Measurements from ENCODE around the gene BLCAP.
"Not testable (repeated sequence)": the region's sequence is repeated elsewhere in the genome, so short reads cannot be mapped to it uniquely, and the experiment has no call there.

Gene BLCAP, protein sequence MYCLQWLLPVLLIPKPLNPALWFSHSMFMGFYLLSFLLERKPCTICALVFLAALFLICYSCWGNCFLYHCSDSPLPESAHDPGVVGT

DNA sequence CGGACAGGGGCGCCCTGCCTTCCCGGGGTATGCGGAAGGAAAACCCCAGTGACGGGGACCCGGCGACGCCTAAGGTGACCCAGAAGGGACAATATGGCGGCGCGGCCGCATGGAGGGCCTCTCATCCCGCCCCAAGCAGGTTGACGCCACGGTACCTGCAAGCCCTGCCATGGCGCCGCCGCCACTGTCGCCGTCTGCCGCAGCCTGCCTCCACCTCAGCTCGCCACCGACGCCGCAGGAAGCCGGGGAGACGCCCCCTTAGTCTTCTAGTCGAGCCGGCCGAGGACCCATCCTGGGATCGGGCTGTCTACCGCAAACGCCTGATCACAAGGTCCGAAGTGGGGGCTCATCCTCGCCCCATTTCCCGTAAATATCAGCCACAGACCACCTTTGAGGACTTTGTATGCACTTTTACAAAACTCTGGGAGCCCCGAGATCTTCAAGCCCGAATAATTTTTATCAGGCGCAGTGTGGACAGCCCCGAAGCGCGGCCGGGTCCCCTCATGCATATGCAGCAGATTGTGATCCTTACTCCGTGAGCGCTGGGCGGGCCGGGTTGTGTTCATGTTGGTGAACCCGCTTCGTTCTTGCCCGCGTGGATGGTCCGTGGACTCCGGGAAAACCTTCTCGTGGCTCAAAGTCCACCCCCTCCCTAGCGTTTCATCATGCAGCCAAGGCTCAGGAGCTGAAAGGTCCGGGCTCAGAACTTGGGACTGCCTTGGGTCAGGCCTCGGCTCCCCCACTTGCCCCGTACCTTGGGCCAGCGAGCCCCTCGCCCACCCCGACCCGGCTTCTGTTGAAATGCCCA is at the start of gene BLCAP:
Gene BLCAP, minus strand, starts transcription at position 239 of the 808 bp plus-strand sequence. CDS start 8,702 bp downstream, outside the sequence.
- peak; percentile 55 to 97 (median 90) for DNase-seq

DNA sequence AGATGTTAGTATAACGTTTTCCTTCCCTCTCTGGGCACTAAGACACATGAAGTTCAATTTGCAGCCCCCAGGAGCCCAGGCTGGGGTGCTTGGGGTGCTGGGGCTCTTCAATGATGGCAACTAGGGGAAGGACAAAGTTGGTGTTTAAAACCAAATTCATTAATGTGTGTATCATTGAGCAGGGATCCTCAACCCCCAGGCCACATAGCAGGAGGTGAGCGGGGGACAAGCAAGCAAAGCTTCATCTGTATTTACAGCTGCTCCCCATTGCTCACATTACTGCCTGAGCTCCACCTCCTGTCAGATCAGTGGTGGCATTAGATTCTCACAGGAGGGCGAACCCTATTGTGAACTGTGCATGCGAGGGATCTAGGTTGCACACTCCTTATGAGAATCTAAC is 49.8 kb upstream of the BLCAP start:
- not testable (repeated sequence) for DNase-seq

DNA sequence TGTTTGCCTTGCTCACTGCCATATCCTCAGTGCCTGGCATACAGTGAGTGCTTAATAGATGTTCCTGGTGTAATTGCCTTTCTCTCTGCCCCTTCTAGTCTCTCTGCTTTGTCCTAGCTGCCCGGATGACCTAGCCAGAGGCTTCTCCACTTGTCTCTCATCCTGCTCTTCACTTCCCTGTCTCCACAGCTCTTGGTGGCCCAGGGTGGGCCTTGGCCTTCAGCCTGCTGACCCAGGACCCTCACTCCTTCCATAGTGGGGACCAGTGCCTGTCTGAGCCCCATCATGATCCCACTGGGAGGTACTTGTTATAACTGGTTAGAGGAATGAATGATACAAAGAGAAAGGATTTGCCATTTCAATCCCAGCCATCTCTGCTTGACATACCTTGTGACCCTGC is 49.2 kb upstream of the BLCAP start:
- DNase-seq: no peak

DNA sequence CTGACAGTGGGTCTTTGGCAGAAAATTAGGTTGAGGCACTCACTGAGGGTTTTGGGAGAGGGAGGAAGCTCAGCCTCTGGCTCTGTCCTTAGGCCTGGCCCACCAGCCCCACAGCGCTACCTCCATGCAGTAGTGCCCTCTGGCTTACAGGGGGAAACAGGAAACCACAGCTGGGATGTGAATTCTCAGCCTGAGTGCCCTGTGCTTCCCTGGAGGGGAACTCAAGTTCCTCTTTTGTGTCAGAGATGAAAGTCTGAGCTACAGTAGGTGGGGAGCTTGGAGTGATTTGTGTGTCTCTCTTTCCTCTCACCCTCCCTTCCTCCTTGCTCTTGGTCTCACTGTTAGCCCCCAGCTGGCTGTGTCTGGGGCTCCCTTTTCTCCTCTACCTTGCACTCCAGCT is 48.2 kb upstream of the BLCAP start:
- DNase-seq: no peak

DNA sequence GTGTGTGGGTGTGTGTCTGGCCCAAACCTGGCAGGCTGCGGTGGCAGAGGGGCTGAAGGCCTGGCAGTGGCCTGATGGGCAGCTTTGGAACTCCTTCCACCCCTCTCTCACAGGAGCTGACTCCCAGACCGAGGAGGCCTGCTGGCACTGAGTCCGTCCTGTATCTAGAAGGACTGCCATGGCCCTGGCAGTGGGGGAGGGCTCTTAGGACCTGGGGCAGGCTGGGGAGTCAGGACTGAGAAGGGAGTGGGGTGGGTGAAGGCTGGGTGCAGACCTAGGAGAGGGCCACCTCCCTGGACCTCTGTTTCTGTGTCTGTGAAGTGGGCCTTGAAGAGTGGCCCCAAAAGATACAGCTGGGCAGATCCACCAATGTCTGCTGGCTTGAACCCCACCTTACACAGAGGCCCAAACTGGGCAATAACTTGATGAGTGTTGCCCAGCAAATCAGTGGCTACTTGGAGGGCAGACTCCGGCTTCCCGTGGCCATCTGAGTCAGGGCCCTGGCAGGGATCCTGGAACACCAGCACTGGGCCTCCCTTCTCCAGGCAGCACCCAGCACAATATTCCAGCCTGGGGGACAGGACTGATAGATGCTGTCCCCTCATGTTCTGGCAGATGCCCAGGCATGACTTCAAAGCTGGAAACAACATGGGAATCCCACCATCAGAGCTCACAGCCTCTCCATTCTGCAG is 46.7 kb upstream of the BLCAP start:
- DNase-seq: no peak

DNA sequence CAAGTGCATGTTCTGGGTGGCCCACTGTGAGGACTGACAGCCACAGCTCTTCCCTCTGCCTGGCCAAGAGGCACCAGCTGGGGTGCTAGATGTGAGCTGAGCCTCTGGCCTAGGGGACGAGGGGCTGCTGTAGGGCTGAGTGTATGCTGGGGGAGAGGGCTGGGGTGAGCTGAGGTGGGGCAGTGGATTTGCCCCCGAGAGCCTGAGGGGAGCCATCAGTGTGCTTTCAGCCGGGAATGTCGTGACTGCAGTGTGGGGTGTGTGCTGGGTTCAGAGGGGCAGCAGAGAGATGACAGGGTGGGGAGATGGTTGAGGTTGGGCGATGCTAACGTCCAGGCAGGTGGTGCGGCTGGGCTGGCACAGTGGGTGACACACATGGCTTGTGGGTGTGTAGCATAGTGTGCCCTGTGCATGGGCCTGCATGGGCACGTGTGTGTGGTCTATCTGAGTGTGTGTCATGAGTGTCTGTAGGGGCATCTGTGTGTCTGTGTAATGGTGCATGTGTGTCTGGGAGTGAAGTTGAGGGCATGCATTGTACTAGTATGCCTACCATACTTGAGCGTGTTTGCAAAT is 46.0 kb upstream of the BLCAP start:
- DNase-seq: no peak

DNA sequence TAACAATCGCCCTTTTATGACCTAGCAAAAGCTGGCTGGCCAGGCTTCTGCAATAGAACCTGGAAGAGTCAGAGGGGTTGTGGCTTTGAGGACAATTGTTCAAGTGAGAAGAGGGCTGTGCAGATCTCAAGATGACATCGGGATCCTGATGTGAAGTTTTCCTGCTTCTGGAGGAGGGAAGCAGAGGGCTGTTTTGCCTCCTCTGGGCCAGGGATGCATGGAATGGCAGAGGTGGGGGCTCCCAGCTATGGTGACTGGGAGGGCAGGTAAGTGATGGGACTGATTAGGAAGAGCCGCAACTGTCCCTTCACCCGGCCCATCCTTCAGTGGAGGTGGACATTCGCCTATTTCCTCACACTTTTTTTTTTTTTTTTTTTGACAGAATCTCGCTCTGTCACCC is 43.4 kb upstream of the BLCAP start:
- no peak for DNase-seq

DNA sequence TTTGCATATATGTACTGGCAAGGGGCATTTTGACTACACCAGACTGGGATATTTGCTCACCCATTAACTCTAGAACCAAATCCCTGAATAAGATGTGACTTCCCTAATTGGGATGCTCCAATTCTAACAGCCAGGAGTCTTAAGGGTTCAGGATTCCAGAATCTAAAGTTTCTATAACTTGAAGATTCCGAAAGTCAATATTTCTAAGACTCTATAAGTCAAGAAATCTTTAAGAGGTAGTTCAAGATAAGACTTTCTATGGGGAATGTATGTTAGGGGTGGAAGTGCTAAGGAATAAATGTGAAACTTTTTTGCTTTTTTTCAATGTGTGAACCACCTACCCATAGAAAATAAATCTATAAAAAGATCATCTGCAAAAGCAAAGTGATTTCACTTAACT is 42.7 kb upstream of the BLCAP start:
- DNase-seq: no peak

DNA sequence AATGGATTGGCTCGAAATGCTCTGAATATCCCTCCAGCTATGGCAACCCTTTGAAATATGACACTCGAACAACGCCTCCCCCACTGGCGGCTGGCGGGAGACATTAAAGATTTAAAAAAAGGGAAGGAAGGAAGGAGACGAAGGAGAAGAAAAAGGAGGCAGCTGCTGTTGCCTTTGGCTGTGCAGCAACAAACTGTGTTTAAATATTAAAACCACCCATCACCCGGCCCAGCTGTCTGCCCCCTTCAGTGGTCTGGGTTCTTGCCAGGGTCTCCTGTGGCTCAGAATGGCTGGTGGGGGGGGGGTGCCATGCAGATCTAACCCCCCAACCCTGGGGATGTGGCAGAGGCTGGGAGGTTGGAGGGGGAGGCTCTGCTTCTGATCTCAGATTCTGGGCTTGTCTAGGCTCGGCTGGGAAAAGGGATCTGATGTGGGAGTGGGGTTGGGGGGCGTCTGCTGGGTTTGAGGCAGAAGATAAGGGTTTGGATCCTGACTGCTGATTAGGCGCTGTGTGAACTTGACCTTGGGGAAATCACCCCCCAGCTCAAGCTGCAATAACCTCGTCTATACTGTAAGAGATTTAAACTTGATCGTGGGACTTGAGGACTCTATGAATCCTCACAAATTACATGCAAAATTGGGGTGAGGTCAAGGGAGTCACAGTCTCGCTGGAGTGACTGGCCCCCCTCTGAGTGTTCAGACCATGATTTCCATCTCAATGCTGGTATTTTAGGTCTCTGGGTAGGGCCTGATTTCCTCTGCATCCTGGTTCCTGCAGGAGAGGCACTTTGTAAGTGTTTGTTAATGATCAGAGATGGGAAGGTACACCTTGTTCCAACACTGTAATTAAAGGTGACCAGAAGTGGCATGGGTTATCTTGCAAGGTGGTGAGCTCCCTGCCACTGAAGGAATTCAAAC is 40.3 kb upstream of the BLCAP start:
- DNase-seq: no peak

DNA sequence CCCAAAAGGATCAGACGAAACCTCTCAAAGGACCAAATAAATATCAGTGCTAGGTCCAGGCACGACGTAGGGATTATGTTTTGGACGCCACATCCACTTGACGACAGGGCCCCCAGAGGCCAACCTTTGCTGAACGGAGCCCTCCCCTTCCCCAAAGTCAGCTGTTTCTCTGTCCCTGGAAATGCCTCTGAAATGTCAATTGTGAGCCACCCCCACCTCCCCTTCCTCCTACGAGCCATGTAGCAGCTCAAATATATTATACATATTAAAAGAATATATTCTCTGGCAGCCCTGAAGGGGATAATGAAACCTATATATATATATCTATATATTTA is 39.6 kb upstream of the BLCAP start:
- no peak for DNase-seq

DNA sequence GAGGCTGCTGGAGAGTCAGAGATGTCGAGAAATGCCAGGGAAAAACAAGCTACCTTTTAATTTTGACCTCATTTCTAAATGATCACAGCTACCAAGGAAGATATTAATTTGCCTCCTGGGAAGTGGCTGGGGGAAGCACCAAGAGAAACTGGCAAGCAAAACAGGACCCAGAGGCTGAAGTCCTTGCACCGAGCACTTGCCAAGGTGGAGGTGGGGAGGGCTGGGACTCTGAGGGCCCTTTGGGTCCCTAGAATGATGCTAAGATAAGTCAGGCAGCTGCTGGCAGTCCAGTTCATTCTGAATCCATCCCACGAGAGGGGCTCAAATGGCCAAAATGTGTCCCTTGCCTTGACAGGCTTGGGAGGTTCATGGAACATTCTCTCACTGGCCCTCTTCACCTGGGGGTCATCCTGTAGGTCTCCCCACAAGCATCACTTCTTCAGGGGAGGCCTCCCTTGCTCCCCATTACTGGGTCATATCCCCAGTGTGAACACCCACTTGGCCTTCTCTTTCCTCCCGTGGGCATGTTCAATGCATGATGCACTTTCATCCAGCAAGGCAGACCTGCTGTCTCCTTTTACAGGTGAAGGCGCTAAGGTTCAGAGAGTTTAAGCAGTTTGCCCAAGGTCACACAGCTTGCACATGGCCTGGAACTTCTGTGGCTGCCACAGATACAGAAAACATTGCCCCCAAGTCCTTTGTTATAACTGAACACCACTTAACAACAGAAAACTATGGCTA is 39.1 kb upstream of the BLCAP start:
- no peak for DNase-seq

DNA sequence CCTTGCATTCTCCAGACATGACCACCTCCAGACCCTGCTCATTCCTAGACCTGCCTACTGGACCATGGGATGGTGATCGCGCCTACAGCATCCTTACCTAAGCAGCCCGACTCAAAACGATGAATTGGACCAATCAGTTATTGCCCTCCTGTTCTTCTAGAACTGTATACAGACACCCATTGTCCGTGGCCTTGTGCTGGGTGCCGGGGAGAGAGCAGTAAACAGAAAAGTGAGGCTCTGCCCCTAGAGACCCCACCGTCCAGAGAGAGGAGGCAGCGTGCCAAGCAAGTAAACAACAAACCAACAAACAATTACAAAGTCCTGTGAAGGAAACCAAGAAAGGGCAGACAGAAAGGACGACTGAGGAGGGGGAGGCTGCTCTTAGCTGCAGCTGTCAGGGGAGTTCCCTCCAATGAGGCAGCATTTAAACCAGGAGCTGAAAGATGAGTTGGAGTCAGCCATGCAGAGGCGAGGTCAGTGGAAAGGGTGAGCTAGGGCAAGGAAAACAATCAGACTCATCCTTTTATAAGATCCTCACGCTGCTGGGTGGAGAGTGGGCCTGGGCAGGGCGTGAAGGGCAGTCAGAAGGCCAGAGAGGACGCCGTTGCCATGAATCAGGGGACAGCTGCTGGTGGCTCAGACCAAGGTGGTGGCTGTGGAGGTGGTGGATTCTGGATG is 37.6 kb upstream of the BLCAP start:
- DNase-seq: no peak

DNA sequence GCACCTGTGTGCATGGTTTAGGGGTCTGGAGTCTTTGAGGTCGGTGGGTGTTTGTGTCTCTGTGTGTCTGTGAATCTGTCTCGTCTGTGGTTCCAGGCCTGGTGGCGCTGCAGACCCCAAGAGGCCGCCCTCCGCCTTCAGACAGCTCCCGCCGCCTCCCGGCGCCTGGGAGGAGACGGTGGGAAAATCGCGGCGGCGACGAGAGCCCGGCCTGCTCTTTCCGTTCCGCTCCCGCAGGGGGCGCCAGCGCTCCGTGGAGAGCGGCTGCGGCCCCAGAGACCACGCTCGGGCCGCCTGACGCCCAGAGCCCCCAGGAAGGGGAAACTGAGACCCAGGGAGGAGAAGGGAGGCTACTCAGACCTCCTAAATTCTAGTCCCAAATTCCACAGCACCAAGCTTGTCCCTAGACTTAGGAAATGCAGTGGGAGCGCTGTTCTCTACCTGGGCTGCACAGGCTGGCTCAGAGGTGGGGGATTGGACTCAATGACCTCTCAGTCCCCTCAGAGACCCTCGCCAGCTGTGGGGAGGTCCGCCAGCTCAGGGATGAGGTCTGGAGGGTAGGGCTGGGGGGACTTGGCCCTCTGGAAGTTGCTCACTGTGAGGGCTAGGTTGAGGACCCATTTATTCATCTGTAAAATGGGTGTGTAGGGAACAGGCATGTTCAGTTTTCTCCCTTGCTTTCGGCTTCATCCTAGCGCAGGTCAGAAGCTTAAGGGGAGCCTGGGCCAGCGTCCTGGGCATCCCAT is 36.9 kb upstream of the BLCAP start:
- peak in 3 of 14 donors; percentile 8 to 28 (median 11) for DNase-seq

DNA sequence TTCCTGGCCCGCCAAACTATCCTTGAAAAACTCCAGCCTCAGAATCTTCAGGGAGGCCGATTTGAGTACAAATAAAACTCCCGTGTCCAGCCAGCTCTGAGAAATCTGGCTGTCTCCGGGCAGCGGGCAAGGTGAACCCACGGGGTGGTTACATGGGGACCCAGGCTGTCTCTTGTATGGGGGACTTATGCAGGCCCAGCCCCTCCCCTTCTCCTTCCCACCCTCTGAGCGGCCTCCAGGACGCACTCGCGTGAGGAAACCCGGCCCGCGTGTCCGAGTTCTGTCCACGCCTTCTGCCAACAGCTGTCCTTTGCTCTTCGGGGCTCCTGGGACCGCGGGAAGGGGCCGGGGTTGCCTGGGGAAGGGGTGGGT is 36.3 kb upstream of the BLCAP start:
- no peak for DNase-seq

DNA sequence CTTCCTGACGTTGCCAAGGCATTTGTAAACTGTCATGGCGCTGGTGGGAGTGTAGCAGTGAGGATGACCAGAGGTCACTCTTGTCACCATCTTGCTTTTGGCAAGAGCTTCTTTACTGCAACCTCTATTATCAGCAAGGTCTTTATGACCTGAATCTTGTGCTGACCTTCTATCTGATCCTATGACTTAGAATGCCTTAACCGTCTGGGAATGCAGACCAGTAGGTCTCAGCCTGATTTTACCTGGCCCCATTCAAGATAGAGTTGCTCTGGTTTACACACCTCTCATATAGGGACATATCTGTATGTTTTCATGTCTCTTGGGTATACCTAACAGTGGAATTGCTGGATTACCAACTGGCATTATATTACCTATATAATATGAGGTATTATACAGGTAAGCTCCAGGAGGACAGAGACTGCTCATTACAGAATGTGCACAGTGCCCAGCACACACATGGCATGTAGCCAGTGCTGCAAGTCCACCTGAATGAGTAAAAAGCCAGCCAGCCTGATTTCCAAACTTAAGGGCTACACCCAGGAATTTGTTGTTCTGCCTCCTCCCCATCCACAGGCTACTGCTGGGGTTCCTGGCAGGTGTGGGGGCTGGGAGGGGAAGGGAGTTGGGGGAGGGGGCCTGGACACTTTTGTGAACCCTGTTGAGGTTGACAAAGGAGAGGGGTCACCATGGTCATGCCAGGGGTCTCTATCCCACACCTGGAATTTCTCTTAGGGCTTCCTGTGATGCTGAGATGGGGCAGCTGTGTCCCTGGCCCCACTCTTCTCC is 35.2 kb upstream of the BLCAP start:
- DNase-seq: no peak

DNA sequence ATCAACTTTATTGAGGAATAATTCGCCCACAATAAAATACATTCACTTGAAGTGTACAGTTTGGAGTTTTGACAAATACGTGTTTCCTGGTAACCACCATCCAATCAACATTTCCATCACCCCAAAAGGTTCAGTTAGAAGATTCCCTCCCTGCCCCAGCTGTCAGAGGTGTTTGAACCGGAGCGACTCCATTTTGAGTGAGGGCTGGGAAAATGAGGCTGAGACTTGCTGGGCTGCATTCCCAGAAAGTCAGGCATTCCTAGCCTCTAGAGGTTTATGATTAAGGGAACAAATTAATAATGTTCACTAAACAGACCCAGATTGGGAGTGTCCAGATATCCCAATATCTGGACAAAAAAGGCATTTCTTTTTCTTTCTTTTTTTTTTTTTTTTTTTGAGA is 33.0 kb upstream of the BLCAP start:
- DNase-seq: no peak

DNA sequence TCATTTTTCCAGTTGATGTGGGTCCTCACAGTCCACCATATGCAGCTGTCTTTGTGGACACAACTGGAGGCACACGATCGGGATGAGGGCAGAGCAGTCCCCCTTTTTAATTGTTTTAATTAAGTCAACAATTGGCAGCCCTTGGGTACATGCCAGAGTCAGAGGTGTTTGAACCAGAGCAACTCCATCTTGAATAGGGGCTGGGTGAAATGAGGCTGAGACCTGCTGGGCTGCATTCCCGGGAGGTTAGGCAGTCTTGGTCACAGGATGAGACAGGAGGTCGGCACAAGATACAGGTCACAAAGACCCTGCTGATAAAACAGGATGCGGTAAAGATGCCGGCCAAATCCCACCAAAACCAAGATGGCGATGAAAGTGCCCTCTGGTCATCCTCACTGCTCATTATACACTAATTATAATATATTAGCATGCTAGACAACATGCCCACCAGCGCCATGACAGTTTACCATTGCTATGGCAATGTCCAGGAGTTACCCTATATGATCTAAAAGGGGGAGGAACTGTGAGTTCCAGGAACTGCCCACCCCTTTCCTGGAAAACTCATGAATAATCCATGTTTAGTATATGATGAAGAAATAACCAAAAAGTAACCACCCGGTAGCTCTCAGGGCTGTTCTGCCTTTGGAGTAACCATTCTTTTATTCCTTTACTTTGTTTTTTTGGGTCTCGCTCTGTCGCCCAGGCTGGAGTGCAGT is 31.8 kb upstream of the BLCAP start:
- no peak for DNase-seq

DNA sequence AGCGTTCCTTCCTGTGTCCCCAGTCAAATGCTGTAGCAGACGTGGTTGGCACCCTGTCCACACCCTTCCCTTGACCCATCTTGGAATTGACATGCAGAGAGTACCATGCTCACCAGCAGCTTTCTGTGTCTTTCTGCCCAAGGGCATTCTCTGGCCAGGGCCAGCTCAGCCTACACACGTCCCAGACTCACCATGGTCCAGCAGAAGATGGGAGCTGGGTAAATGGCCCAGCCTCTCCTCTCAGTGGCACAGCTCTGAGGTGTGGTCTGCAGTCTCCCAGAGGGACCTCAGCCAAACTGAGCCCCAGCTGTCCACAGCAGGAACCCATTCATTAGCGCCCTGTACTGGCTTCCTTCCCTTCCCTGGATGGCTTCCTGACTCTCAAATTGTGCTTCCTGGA is 31.1 kb upstream of the BLCAP start:
- no peak for DNase-seq

DNA sequence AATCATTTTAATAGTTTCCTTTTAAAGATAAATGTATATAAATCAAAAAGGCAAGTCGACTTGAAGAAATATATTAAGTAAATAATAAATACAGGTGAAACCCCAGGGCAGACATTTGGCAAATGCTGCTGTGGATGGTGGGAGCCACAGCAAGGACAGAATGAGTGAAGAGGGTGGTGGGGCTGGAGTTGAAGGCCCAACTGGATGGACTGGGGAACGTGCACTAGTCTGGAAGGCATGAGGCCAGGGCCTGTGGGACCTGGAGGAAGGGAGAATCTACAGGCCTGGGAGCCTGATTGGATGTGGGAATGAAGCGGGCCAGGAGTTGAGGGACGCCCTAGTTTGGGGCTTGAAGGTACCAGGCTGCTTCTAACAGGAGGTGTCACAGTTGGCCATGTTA is 30.6 kb upstream of the BLCAP start:
- no peak for DNase-seq
